Spleen (tissue), 7 donors: ENCODE data around the gene AK1.

ENCODE experiments used
- CTCF ChIP-seq, 11 experiments: fragments of 200-600 bp in 7 of 11; fragments of 450-650 bp in 4 of 11; sonication (generic) in 4 of 11; IDR thresholded peaks in 8 of 11; conservative IDR thresholded peaks in 3 of 11; 1 replicate in 7 of 11; 2 replicates in 4 of 11; pipeline versions ENCODE4 v1.4.0 to v1.8.0; 2016 to 2021; ENCODE audit warnings: antibody characterized with exemption in 11 of 11, inconsistent platforms in 4 of 11, mild to moderate bottlenecking in 1 of 11
- POLR2A ChIP-seq, 3 donors: fragments of 450-650 bp; IDR thresholded peaks; one replicate each; pipeline ENCODE4 v1.5.1; 2017; ENCODE audit warnings: antibody characterized with exemption in 3 of 3, mild to moderate bottlenecking in 1 of 3
- POLR2AphosphoS5 ChIP-seq, 3 donors: sonication (generic); formaldehyde crosslinking; IDR thresholded peaks; one replicate each; pipeline ENCODE4 v1.5.1; 2017; ENCODE audit warnings: antibody characterized with exemption in 3 of 3
- donor health status: DM: no; HTN: no; CAD: no; lungs with moderate emphysema.
- donor health status: DM: no; HTN: no; CAD: no.
- donor health status: DM: no; HTN: no; CAD: no.

- TF ChIP-seq CTCF (IDR thresholded peaks at IDR 0.05 in 8 of 11, conservative IDR thresholded peaks at IDR 0.05 in 3 of 11) (no peak), POLR2A (IDR thresholded peaks at IDR 0.05) (no peak), POLR2AphosphoS5 (IDR thresholded peaks at IDR 0.05) (no peak)
These were observed 16.7 kb downstream of the AK1 start for GRCh38 chr9:127860779-127861178.
